Small intestine (tissue), 7 donors: ENCODE results near the gene DACT3. TPM values are rescaled to one million over a fixed set of nuclear protein-coding genes. Genes with fewer than 3 reads are reported as not detected.

ENCODE experiments used
- DNase-seq, 2 donors: peaks; one replicate each; pipeline versions ENCODE4 v3.0.0 to v3.0.0-alpha.2; 2013
- FAIRE-seq: peaks from 2 replicates; lab custom pipeline; 2012; peaks lifted over from hg19 to GRCh38; lab: Jason Lieb, UNC
- H3K27ac ChIP-seq, 3 donors: one replicate each; pipeline ENCODE4 v1.5.1; 2013; ENCODE audit warnings: low read length in 2 of 3, mild to moderate bottlenecking in 2 of 3, control low read depth in 1 of 3, inconsistent platforms in 1 of 3, low read depth in 1 of 3, moderate library complexity in 1 of 3
- H3K27me3 ChIP-seq, 3 donors: one replicate each; pipeline ENCODE4 v1.6.1; 2013; ENCODE audit warnings: low read length in 3 of 3, inconsistent platforms in 1 of 3; ENCODE audit not compliant: control insufficient read depth in 3 of 3, insufficient read depth in 3 of 3
- H3K36me3 ChIP-seq, 3 donors: one replicate each; pipeline ENCODE4 v1.6.1; 2013; ENCODE audit warnings: low read length in 3 of 3, inconsistent platforms in 1 of 3, low read depth in 1 of 3, mild to moderate bottlenecking in 1 of 3, moderate library complexity in 1 of 3; ENCODE audit not compliant: control insufficient read depth in 3 of 3, insufficient read depth in 2 of 3
- H3K4me1 ChIP-seq, 3 donors: one replicate each; pipeline ENCODE4 v1.6.1; 2013; ENCODE audit warnings: low read length in 2 of 3, inconsistent platforms in 1 of 3, low read depth in 1 of 3, mild to moderate bottlenecking in 1 of 3, moderate library complexity in 1 of 3; ENCODE audit not compliant: control insufficient read depth in 3 of 3, insufficient read depth in 2 of 3
- H3K4me3 ChIP-seq, 3 donors: one replicate each; pipeline ENCODE4 v1.5.1; 2013; ENCODE audit warnings: low read length in 3 of 3, control low read depth in 1 of 3, inconsistent platforms in 1 of 3, low read depth in 1 of 3, mild to moderate bottlenecking in 1 of 3, moderate library complexity in 1 of 3
- H3K9me3 ChIP-seq, 2 donors: one replicate each; pipeline ENCODE4 v1.6.1; 2013; ENCODE audit warnings: low read depth in 1 of 2, low read length in 1 of 2; ENCODE audit not compliant: control insufficient read depth in 2 of 2, insufficient read depth in 1 of 2
- WGBS, 3 donors: extraction: QIAGEN DNeasy Blood & Tissue Kit; methylation state at CpG; one replicate each; pipeline ENCODE4 v1.1.7; 2013; 5-methylcytosine and 5-hydroxymethylcytosine counted together
- polyA plus RNA-seq, 4 donors: library from polyadenylated mRNA; stranded (reverse) in 3 of 4; unstranded in 1 of 4; fragments of 200-250 nt in 3 of 4; fragments of 120-200 nt in 1 of 4; gene quantifications; one replicate each; pipeline versions ENCODE4 v1.2.1 to v1.2.3, GENCODE V29; 2013
- donor health status: healthy with polysubstance abuse.
- donor health status: control.
- donor health status: control.
- donor health status: Bipolar disorder and iron deficiency.
- donor health status: healthy.

Gene DACT3
- polyA plus RNA-seq, 4 donors, result 2.2 to 7.1 (median 5.3) TPM; not detected in 1

- peaks cover 3 to 43% (median 4%) of the 10 kb centered on the region in 3 donors for H3K4me1 ChIP-seq
- no peak for DNase-seq
- H3K9me3 ChIP-seq, result no peaks in the 10 kb centered on the region
- no peaks in the 10 kb centered on the region for H3K27me3 ChIP-seq
- peaks cover 3 to 63% (median 35%) of the 10 kb centered on the region in 3 donors for H3K36me3 ChIP-seq
- WGBS, 3 donors, result 67 to 71% (median 69%) methylated on average over 13 of the region's 13 CpGs
- H3K4me3 ChIP-seq, result no peak overlapping the region
- FAIRE-seq, result no peak
- no peak overlapping the region for H3K27ac ChIP-seq
These were observed 56.1 kb downstream of the DACT3 start for GRCh38 chr19:46604781-46605355.

- Histone ChIP-seq H3K4me3 (peak overlapping the region in 2 of 3 donors; percentile 96 to 97), H3K9me3 (peaks cover 0 to 11% of the 10 kb centered on the region in 2 donors), H3K27ac (peak overlapping the region; percentile 93 to 99 (median 97)), H3K27me3 (no peaks in the 10 kb centered on the region), H3K4me1 (peaks cover 3 to 43% (median 4%) of the 10 kb centered on the region in 3 donors), H3K36me3 (peaks cover 0 to 52% (median 25%) of the 10 kb centered on the region in 3 donors)
- no peak for FAIRE-seq
- 41 to 54% (median 50%) methylated on average over 9 of the region's 9 CpGs for WGBS, 3 donors
- peak in 1 of 2 donors; percentile 46 for DNase-seq
These were observed 57.2 kb downstream of the DACT3 start for GRCh38 chr19:46603752-46604231.

- H3K36me3 ChIP-seq, result peaks cover 0 to 46% (median 20%) of the 10 kb centered on the region in 3 donors
- H3K4me1 ChIP-seq, result peaks cover 3 to 43% (median 4%) of the 10 kb centered on the region in 3 donors
- peak; percentile 95 to 98 for DNase-seq
- peak overlapping the region; percentile 93 to 99 (median 97) for H3K27ac ChIP-seq
- H3K4me3 ChIP-seq, result peak overlapping the region in 2 of 3 donors; percentile 96 to 97
- no peaks in the 10 kb centered on the region for H3K27me3 ChIP-seq
- no peak for FAIRE-seq
- WGBS, 3 donors, result 3 to 22% (median 21%) methylated on average over 2 of the region's 2 CpGs
- peaks cover 0 to 12% of the 10 kb centered on the region in 2 donors for H3K9me3 ChIP-seq
These were observed 57.8 kb downstream of the DACT3 start for GRCh38 chr19:46603195-46603637.

GRCh38 chr19:46602392-46603194, 58.4 kb downstream of the DACT3 start:
- 3 to 9% (median 5%) methylated on average over 22 to 23 of the region's 23 CpGs for WGBS, 3 donors
- no peaks in the 10 kb centered on the region for H3K27me3 ChIP-seq
- DNase-seq (peak; percentile 45 to 49), FAIRE-seq (no peak)
- H3K36me3 ChIP-seq, result peaks cover 0 to 40% (median 13%) of the 10 kb centered on the region in 3 donors
- H3K27ac ChIP-seq, result peak overlapping the region; percentile 93 to 99 (median 97)
- peak overlapping the region; percentile 96 to 98 (median 97) for H3K4me3 ChIP-seq
- H3K4me1 ChIP-seq, result peaks cover 3 to 43% (median 4%) of the 10 kb centered on the region in 3 donors
- peaks cover 0 to 15% of the 10 kb centered on the region in 2 donors for H3K9me3 ChIP-seq

- peak within 1 kb of the TSS; percentile 95 to 99 (median 97) for H3K27ac ChIP-seq
- peak within 1 kb of the TSS; percentile 96 to 98 (median 97) for H3K4me3 ChIP-seq
- no peaks in the 10 kb centered on the region for H3K27me3 ChIP-seq
- no peak for FAIRE-seq
- DNase-seq, result peak; percentile 21 to 39
- WGBS, 3 donors, result 1% methylated on average over 36 to 51 of the region's 51 CpGs
- peaks cover 0 to 30% (median 7%) of the 10 kb centered on the region in 3 donors for H3K36me3 ChIP-seq
- peaks cover 0 to 15% of the 10 kb centered on the region in 2 donors for H3K9me3 ChIP-seq
- peaks cover 3 to 39% (median 4%) of the 10 kb centered on the region in 3 donors for H3K4me1 ChIP-seq
These were observed 59.4 kb downstream of the DACT3 start, which contains the start of gene CALM3 for GRCh38 chr19:46601318-46602224. TSS of gene CALM3 (plus strand) at chr19:46601330. CDS start at chr19:46601435, 105 bp downstream.

- H3K4me1 ChIP-seq, result peaks cover 3 to 29% (median 4%) of the 10 kb centered on the region in 3 donors
- no peak for FAIRE-seq
- WGBS, 3 donors, result 1% methylated on average over 47 to 93 of the region's 93 CpGs
- H3K27ac ChIP-seq, result peak overlapping the region; percentile 88 to 97 (median 95)
- H3K4me3 ChIP-seq, result peak overlapping the region; percentile 96 to 98 (median 97)
- peak; percentile 96 to 100 for DNase-seq
- peaks cover 0 to 21% (median 1%) of the 10 kb centered on the region in 3 donors for H3K36me3 ChIP-seq
- peaks cover 0 to 15% of the 10 kb centered on the region in 2 donors for H3K9me3 ChIP-seq
- H3K27me3 ChIP-seq, result no peaks in the 10 kb centered on the region
These were observed 60.3 kb downstream of the DACT3 start for GRCh38 chr19:46600384-46601317.
